GM18498 (cell line): ENCODE results near the gene NFAM1.

Source experiments
- ATAC-seq: cut with Tn5 transposase; IDR thresholded peaks from one replicate; pipeline ENCODE4 v1.9.1; 2021; ENCODE audit warnings: mild to moderate bottlenecking, moderate library complexity; ENCODE audit not compliant: unreplicated experiment

The NFAM1 gene

GRCh38 chr22:42416671-42417230 lies 15.5 kb downstream of the NFAM1 start:
- ATAC-seq = no peak

DNA sequence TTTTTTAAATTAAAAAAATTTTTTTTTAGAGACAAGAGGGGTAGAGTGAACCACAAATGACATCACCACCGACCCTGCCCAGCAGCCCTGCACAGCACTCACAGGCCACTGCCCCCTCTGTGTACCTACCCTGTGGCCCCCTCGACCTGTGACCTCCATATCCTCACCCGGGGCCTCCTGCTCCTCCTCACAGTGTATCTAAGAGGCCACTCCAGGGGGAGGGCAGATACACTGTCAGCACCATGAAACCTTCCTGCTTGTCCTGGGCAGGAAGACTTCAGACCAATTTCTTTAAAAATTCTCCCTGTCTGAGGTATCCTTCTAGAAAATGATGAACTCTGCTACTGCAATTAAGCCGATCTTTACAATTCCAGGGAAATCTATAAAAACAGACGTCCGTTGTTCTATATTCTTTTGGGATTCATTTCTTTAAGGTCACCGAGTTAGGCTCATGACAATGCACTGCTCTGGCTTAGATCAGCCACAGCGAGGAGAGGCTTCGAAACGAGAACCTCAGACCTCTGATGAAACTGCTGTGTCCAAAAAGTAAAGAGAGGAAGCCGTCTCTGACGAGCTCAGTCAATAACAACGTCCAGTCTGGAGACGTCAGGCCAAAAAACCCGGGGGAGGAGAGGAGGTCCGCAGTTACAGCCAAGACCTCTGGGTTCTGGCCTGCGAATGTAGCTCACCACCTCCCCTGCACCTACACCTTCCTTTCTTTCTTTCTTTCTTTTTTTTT lies 17.5 kb downstream of the NFAM1 start:
- ATAC-seq = no peak

GRCh38 chr22:42414021-42414420 lies 18.2 kb downstream of the NFAM1 start:
- no peak for ATAC-seq

DNA sequence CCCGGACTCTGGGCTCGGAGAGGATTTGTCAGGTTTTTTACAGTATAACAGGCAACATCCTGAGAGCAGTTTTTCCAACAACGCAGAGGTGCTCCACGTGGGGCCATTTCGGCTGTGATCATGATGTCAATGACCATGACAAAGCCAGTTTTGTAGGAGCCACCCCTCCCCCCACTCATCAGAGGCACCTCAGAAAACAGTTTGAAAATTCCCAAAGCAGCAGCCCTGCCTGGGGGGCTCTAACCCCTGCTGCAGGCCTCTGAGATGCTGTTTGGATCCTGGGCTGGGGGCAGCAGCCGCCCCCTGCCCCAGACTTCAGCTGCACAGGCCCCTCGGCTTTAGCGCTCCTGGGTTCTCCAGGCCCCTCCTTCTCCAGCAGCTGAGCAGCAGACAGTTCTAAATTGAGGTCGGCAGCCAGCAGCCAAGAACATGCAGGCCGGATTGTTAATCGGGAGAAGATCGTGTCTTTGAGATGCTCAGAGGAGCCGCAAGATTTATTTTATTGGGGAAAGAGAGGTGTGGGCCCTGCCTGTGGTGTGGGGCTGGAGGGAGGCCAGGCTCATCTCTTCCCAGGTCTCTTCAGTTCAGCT lies 19.4 kb downstream of the NFAM1 start:
- ATAC-seq = no peak

GRCh38 chr22:42410708-42411107 lies 21.5 kb downstream of the NFAM1 start:
- ATAC-seq = no peak

DNA sequence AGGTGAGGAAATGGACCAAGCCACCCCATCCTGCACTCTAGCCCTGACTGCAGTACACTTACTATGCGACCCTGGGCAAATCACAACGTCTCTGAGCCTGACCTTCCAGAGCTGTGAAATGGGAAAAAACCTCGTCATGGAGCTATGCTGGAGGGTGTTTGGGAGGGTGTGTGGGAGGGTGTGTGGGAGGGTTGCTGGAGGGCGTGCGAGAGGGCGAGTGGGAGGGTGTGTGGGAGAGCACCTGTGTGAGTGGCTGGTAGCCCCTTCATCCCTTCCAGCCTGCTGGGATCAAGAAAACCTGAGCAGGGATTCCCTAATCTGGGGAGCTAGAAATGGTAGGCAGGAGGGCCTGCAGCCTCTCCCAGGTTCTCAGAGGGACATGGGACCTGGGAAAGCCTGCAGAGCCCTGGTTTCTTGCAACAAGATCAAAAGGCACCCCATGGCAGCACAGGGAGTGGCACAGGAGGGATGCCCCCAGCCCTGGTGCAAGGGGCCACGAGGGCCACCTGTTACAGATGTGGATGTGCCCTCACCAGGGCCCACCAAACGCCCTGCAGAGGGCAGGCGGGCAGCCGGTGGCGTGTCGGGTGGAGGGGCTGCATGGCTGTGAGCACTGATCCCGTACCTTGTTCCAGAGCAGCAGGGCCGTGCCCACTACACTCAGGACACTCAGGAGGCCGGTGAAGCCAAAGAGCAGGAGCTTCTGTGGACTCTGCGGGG lies 23.2 kb downstream of the NFAM1 start:
- ATAC-seq = no peak

GRCh38 chr22:42408276-42408675 lies 23.9 kb downstream of the NFAM1 start:
- no peak for ATAC-seq

DNA sequence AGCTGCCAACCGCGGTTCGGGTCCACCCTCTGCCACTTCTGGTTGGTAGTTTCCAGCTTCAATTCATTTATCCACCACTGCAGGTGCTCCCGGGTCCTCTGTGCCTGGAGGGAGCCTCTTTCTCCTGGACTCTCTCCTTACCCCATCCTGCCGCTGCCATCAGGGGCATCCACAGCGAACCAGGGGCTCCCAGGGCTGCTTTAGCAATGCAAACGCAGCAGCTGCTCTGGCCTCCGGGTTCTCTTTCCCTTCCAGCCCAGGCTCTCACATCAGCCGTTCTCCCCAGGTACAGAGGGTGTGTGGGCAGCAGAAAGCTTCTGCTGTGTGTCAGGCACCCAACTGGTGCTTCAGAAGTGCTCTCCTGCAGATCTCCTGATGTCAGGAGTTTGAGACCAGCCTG lies 27.9 kb downstream of the NFAM1 start:
- no peak for ATAC-seq

DNA sequence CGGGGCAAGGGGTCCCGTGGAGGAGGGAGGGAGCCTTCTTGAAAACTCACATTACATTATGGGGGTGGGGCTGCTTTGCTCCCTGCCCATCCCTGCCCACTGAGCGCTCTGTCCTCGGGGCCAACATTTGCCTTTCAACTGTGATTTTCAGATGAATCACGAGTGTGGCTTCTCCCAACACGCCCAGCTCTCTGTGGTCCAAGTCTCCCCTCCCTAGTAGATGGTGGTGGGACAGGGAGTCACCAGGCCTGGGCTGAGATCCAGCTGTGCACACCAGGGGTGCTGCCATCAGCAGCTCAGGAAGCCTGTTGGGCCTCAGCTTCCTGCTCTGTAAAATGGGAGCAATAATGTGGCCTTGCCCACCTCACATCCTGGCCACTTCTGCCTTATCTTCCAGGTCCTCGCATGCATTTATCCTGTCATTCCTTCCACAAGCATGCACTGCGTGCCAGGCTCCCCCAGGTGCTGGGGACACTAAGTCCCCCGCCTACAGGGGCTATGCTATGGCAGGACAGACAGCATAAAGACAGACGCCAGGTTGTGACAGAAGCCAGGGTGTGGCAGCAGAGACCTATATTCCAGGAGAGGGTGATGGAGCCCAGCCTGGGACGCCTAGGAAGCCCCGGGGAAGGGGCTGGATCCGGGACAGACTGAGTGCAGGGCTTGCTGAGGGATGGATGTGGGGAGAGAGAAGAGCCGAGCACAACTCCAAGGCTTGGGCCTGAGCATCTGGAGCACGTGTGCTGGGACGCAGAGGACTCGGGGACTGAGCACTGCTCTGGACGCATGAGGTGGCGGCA lies 30.5 kb downstream of the NFAM1 start:
- ATAC-seq = no peak

- ATAC-seq = no peak
Measured at GRCh38 chr22:42400811-42401534, 31.2 kb downstream of the NFAM1 start.

DNA sequence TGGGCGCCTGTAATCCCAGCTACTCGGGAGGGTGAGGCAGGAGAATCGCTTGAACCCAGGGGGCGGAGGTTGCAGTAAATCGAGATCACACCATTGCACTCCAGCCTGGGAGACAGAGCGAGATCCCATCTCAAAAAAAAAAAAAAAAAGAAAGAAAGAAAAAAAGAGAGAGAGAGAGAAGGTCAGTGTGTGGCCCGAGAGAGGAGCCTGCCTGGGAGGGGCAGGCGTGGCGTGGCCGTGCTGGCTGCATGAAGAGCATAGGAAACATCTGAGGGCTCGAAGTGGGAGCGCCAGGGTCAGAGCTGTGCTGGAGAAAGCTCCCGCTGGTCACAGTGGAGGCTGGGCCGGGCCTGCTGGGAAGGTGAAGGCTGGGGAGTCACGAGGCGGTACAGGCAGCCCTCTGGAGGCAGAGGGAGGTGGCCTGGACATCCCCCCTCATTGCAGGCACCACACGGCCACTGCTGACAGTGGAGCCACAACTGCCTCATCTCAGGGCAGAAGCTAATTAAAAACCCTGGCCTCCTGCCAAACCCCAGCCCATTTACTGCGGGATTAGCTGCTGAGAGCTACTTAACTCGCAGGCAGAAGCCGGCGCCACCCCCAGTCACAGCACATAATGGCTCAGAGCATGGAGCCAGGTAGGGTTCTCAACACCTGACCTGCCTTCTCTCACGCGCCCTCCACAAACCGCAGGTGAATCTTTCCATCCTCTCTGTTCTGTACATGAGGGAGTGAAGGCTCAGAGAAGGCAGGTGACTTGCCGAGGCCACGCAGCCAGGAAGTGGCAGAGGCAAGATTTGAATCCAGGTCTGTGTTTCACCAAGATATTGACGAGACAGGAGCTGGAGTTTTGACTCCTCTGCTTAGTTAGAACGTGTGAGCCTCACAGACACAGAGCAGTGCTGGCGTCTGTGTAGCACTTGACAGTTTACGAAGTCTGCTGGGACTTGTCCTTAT lies 32.6 kb downstream of the NFAM1 start:
- no peak for ATAC-seq

GRCh38 chr22:42397332-42398249 lies 34.6 kb downstream of the NFAM1 start:
- ATAC-seq = no peak

GRCh38 chr22:42396621-42397331 lies 35.4 kb downstream of the NFAM1 start:
- no peak for ATAC-seq

DNA sequence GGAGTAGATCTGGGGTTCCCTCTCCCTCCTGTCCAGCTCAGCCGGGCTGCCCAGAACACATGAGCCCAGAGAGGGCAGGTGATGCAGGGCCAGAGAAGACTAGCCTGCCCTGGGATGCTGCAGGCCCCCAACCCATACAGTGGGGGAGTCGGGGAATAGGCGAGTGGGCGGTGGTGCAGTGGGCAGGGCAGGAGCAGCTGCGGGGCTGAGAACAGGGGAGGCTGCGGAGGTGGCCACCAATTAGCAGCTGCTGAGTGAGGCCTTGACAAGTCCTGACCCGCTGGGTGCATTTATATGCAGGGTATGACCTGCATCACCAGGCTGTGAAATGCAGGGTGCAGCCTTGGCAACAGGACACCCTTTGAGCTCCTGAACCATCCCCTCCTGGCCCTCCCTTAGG lies 43.1 kb downstream of the NFAM1 start:
- ATAC-seq = no peak

DNA sequence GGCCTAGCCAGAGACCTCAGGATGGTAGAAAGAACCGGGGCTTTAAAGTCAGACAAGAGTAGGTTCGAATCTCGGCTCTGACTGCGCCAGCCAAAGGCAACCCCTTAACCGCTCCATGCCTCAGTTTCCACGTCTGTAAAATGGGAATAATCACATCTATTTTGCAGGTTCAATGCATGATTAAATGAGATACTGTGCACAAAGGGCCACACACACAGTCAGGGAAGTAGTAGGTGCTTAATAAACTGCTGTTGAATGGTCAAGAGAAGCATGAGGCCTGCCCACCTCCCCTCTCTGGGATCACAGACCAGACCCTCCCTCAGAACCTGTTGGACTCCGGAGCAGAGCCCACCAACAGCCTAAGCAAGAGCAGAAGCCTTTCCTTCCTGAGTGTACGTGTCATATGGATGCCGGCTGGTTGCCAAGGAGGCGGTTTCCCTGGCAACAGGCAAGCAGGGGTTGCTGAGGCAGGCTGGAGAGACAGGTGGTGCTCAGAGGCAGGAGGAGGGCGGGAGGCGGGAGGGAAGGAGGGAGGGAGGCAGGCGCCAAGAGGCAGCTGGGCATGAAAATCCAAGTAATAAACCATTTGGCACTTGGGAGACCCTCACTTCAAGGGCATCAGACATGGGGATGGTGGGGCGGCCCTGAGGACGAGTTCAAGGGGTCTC lies 43.9 kb downstream of the NFAM1 start:
- no peak for ATAC-seq

GRCh38 chr22:42387631-42388030 lies 44.6 kb downstream of the NFAM1 start:
- ATAC-seq = no peak

DNA sequence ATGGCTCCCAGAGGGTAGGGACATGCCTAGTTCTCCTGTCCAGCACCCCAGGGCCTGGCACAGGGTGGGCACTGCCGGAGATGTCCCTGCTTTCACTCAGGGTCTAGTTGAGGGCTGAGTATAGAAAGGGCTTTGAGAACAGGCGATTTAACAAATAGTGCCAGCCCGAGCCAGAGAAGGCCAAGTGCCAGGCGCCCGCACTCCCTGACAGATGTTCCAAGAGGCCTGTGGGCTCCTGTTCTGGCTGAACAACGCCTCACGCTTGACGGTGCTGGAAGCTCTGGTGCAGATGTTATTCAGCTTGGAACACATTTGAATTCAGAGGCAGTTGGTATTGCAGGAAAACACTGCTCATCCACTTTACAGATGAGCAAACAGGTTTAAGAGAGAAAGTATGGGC lies 46.5 kb downstream of the NFAM1 start:
- no peak for ATAC-seq
